Measurements from ENCODE around the gene TENT4B. TPM values are rescaled to one million over a fixed set of nuclear protein-coding genes. Genes with fewer than 3 reads are reported as not detected.
A peak's percentile ranks its signal among the peaks of the same experiment; 100 is the strongest.

The TENT4B gene
- total RNA-seq, 1 donor from 2014 or later: 38.1 TPM

DNA sequence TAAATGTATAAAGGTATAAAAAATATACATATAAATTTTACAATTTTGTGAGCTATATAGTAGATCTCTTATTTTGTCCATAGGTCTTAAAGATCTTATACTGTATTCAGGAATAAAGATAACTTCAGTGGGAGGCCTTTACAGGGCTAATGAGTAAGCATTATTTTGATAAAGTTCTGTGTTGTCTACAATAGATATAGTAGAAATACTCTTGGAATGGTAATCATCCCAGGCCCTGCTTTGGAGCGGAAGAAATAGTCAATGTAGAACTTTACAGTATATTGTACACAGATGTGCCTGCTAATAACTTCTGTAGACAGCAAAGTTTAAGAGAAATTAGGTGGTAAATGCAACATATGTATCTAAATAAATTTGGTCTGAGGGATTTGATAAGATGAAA, 42.6 kb downstream of the TENT4B start:
- Histone ChIP-seq H3K27ac (no peak overlapping the region), H3K4me1 (peaks cover 4 to 7% of the 10 kb centered on the region in 2 donors), H3K4me3 (no peak overlapping the region), H3K36me3 (no peaks in the 10 kb centered on the region), H3K27me3 (no peaks in the 10 kb centered on the region), H3K9me3 (no peaks in the 10 kb centered on the region)
- intact Hi-C loops (cut with DNase I): no loop called here
- DNase-seq (ENCODE audit: low spot score in 2 of 2): no peak
- no peak for TF ChIP-seq CTCF (IDR thresholded peaks at IDR 0.05)

DNA sequence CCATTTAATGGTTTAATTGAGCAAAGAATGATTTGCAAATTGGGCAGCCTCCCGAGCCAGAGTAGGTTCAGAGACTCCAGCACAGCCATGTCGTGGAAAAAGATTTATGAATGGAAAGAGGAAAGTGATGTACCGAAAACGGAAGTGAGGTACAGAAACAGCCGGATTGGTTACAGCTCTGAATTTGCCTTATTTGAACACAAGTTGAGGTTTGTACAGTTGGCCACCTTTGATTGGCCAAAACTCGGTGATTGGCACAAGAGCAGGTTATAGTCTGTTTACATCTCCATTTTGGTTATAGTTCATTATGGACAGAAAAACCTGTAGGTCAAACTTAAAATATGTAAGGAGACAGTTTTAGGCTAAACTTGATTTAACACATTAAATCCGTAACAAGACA, 44.5 kb downstream of the TENT4B start:
- Histone ChIP-seq H3K27me3 (no peaks in the 10 kb centered on the region), H3K27ac (no peak overlapping the region), H3K36me3 (no peaks in the 10 kb centered on the region), H3K9me3 (no peaks in the 10 kb centered on the region), H3K4me1 (peaks cover 4 to 14% of the 10 kb centered on the region in 2 donors), H3K4me3 (no peak overlapping the region)
- intact Hi-C loops (cut with DNase I): no loop called here
- TF ChIP-seq CTCF (IDR thresholded peaks at IDR 0.05): no peak
- DNase-seq (ENCODE audit: low spot score in 2 of 2): no peak

DNA sequence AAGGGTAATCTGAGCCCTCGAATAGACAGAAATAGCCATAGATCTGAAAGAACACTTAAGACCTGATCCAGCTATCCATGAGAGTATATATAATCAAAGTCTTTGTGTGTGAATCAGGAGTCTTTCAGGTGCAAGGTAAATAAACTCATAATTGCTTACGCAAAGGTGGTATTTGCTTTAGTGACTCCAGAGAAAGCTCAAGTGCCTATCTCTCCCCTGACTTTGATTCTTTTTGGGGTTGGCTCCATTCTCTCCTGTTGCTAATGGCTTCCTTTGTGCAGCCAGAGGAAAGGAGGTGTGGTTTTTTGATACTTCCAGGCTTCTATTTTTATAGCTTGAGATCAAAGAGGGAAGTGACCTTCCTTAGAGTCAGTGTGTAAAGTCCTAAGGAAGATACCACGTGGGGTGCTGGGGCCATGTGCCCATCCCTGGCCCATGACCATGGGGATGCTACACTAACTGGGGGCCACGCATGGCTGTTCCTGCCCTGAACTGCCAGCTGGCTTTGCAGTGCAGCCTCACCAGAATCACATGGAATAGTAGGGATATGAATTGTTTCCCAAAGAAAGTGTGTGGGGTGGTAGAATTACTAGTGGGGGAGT, 45.8 kb downstream of the TENT4B start:
- Histone ChIP-seq H3K27me3 (no peaks in the 10 kb centered on the region), H3K9me3 (no peaks in the 10 kb centered on the region), H3K4me3 (no peak overlapping the region), H3K36me3 (no peaks in the 10 kb centered on the region), H3K4me1 (peaks cover 4 to 24% of the 10 kb centered on the region in 2 donors), H3K27ac (no peak overlapping the region)
- TF ChIP-seq CTCF (IDR thresholded peaks at IDR 0.05): no peak
- no peak for DNase-seq (ENCODE audit: low spot score in 2 of 2)
- intact Hi-C loops (cut with DNase I): no loop called here

GRCh38 chr16:50201787-50202186, 48.7 kb downstream of the TENT4B start:
- no peaks in the 10 kb centered on the region for H3K27me3 ChIP-seq
- intact Hi-C loops (cut with DNase I): loop anchor here (2.0 kb wide), 1 partner anchor 49 kb away; the partner anchor contains the start of gene TENT4B

GRCh38 chr16:50202926-50203624, 50.0 kb downstream of the TENT4B start:
- H3K27ac ChIP-seq: peak overlapping the region; percentile 61

More at GRCh38 chr16:50201787-50202186, 48.7 kb downstream of the TENT4B start:
- Histone ChIP-seq H3K27ac (no peak overlapping the region), H3K36me3 (no peaks in the 10 kb centered on the region), H3K4me1 (peaks cover 3 to 38% of the 10 kb centered on the region in 2 donors), H3K4me3 (no peak overlapping the region), H3K9me3 (no peaks in the 10 kb centered on the region)
- no peak for TF ChIP-seq CTCF (IDR thresholded peaks at IDR 0.05)
- DNase-seq (ENCODE audit: low spot score in 2 of 2): no peak

More at GRCh38 chr16:50202926-50203624, 50.0 kb downstream of the TENT4B start:
- no peak for DNase-seq (ENCODE audit: low spot score in 2 of 2)
- H3K4me3 ChIP-seq: peak overlapping the region; percentile 2 to 23
- no peaks in the 10 kb centered on the region for H3K27me3 ChIP-seq
- intact Hi-C loops (cut with DNase I): loop anchor here (2.0 kb wide), 1 partner anchor 50 kb away; the partner anchor contains the start of gene TENT4B
- H3K36me3 ChIP-seq: no peaks in the 10 kb centered on the region
- TF ChIP-seq CTCF (IDR thresholded peaks at IDR 0.05): no peak
- peaks cover 6 to 40% of the 10 kb centered on the region in 2 donors for H3K4me1 ChIP-seq
- H3K9me3 ChIP-seq: no peaks in the 10 kb centered on the region
